Activated CD4-positive, CD25-positive, alpha-beta regulatory T cell treated with anti-CD3 and anti-CD28 coated beads, Interleukin-2, amount 50 U/mL, for 24 hours (primary cell): ENCODE data around the gene CRTC1.

Experiments
- ATAC-seq, 2 donors: fragments of 150-1000 bp; cut with Tn5 transposase; one replicate each; pipeline ENCODE4 v1.10.0; 2021; ENCODE audit warnings: mild to moderate bottlenecking in 1 of 2, moderate library complexity in 1 of 2

The CRTC1 gene

GRCh38 chr19:18772620-18773587 is 89.4 kb downstream of the CRTC1 start:
- ATAC-seq = no peak

GRCh38 chr19:18773682-18774081 is 90.2 kb downstream of the CRTC1 start:
- no peak for ATAC-seq

GRCh38 chr19:18774107-18774506 is 90.6 kb downstream of the CRTC1 start:
- no peak for ATAC-seq

- no peak for ATAC-seq
Measured at GRCh38 chr19:18774782-18775444, 91.4 kb downstream of the CRTC1 start.

- ATAC-seq = no peak
Measured at GRCh38 chr19:18775586-18776287, 92.3 kb downstream of the CRTC1 start.

GRCh38 chr19:18776288-18776594 is 92.8 kb downstream of the CRTC1 start:
- ATAC-seq = no peak

GRCh38 chr19:18776736-18777135 is 93.3 kb downstream of the CRTC1 start:
- no peak for ATAC-seq

GRCh38 chr19:18777301-18778075 is 94.0 kb downstream of the CRTC1 start:
- ATAC-seq = no peak

GRCh38 chr19:18778076-18778389 is 94.6 kb downstream of the CRTC1 start:
- no peak for ATAC-seq

- no peak for ATAC-seq
Measured at GRCh38 chr19:18778826-18779495, 95.5 kb downstream of the CRTC1 start.

- ATAC-seq = no peak
Measured at GRCh38 chr19:18780081-18780480, 96.6 kb downstream of the CRTC1 start.

- ATAC-seq = no peak
Measured at GRCh38 chr19:18780631-18781030, 97.2 kb downstream of the CRTC1 start.

- no peak for ATAC-seq
Measured at GRCh38 chr19:18781047-18781600, 97.6 kb downstream of the CRTC1 start.

GRCh38 chr19:18781885-18782527 is 98.5 kb downstream of the CRTC1 start:
- no peak for ATAC-seq

- no peak for ATAC-seq
Measured at GRCh38 chr19:18782559-18783225, 99.2 kb downstream of the CRTC1 start.

- ATAC-seq = no peak
Measured at GRCh38 chr19:18783958-18784785, 100.7 kb downstream of the CRTC1 start.

- ATAC-seq = no peak
Measured at GRCh38 chr19:18784786-18785120, 101.3 kb downstream of the CRTC1 start.

GRCh38 chr19:18785179-18786124 is 102.0 kb downstream of the CRTC1 start:
- peak; percentile 45 to 56 for ATAC-seq
